Coronary artery (tissue), 2 donors: ENCODE data around the gene TEX53.

Experiments used
- DNase-seq: peaks from one replicate; pipeline ENCODE4 v3.0.0-alpha.2; 2017; ENCODE audit warnings: low spot score
- H3K27ac ChIP-seq, 2 donors: fragments of 200-600 bp; sonication (generic); one replicate each; pipeline ENCODE4 v1.5.1; 2016 to 2019
- H3K4me3 ChIP-seq: fragments of 200-600 bp; sonication (generic); 2 replicates; pipeline ENCODE4 v1.5.1; 2016; ENCODE audit warnings: mild to moderate bottlenecking, moderate library complexity
- CTCF ChIP-seq: fragments of 200-600 bp; sonication (generic); IDR thresholded peaks from one replicate; pipeline ENCODE4 v1.5.1; 2019; ENCODE audit warnings: antibody characterized with exemption

TEX53 gene

GRCh38 chr9:114608525-114608796 is 49.1 kb downstream of the TEX53 start:
- Histone ChIP-seq H3K27ac (no peak overlapping the region), H3K4me3 (no peak overlapping the region)
- DNase-seq: no peak
- no peak for TF ChIP-seq CTCF

GRCh38 chr9:114607671-114608524 is 49.7 kb downstream of the TEX53 start:
- no peak for TF ChIP-seq CTCF
- H3K4me3 ChIP-seq: no peak overlapping the region
- H3K27ac ChIP-seq: no peak overlapping the region
- DNase-seq: no peak

GRCh38 chr9:114606597-114607207 is 50.9 kb downstream of the TEX53 start:
- no peak for TF ChIP-seq CTCF
- no peak for DNase-seq
- no peak overlapping the region for H3K27ac ChIP-seq
- no peak overlapping the region for H3K4me3 ChIP-seq
